HG03460 (cell line): ENCODE data around the gene PTPRM.
"Not testable (repeated sequence)": the region's sequence is repeated elsewhere in the genome, so short reads cannot be mapped to it uniquely, and the experiment has no call there.

ENCODE experiments used
- ATAC-seq: cut with Tn5 transposase; IDR thresholded peaks from one replicate; pipeline ENCODE4 v1.9.1; 2021; ENCODE audit not compliant: unreplicated experiment

Gene PTPRM

DNA sequence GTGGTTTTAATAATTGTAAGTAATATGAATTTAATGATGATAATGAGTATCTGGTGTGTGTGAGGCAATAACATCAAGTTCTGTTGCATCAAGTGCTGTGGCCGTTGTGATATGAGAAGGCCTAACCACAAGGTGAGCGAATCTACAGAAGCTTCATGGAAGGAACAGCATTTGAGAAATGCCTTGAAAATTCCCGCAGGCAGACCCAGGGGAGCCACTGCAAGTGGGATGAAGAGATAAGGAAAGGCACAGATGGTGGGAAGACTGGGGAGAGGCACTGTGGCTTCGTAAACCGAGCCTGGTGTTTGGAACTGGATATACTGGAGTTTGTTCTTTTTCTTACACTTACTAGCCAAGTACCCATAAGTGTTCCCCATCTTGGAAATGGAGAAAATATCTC, 357.5 kb downstream of the PTPRM start:
- no peak for ATAC-seq

DNA sequence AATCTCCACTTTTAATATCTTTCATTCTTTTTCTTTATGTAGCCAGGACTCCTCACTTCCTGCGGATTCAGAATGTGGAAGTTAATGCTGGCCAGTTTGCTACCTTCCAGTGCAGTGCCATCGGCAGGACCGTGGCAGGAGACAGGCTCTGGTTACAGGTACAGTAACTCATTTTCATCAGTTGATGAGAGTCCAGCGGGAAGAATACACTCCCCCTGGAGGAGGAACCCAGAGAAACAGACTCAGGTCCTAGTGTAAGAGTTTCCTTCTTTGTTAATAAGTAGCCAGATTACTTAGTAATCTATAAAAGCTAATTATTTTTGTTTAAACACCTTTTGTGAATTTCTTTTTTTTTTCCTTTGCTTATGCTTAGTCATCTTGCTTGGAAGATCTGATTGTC, 359.4 kb downstream of the PTPRM start:
- no peak for ATAC-seq

DNA sequence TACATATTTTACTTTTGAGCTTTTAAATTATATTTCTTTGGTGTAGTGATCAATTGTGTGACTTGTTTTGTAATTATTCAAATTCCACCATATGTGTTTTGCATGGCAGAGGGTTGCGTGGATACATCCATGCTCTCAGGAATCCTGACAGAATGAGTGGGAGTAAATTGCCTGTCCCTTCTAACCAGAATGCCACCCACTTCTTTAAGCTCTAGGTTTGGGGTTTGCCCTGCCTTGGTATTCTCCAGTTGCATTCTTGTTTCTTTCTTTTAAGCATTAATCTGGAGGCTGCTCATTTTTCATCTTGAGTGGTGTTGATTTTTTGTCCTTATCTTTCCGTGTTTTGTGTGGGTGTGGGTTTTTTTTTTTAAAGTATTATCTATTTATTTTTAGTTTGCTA, 360.0 kb downstream of the PTPRM start:
- ATAC-seq = no peak

DNA sequence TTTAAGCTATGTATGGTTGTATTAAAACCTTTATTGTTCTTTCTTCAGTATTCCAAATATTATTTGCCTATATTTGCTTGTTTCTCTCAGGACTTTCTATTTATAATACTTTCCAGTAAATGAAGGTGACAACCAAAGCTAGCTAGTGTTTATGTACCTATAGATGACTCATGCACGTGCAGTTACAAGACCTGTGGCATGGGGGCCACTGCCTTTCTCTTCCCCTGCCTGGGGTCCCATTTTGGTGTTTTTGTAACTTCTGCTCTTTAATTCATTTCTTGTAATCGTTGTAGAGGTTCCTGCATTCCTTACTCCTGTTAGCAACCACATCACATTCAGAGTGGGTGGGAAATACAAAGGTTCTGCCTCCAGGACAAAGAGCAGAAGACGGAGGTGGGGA, 364.6 kb downstream of the PTPRM start:
- no peak for ATAC-seq

DNA sequence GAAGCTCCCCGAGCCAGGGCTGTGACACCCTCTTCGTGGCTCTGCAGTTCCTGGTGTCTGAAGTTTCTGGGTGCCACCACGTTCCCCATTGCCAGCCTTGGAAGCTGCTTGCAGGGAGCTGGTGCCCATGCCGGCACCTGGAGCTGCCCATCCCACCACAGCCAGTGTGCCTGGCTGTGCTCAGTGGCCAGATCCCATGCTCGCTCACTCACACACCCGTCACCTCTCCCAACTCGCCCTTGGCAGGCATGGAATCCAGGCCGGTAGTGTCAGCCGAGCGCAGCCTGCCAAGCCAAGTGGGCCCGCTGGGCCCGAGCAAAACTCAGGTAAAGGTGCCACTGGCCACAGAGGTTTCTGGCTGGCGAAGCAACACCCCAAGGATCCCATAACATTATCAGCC, 370.2 kb downstream of the PTPRM start:
- no peak for ATAC-seq

- no peak for ATAC-seq
Measured at GRCh38 chr18:7939521-7939920, 372.4 kb downstream of the PTPRM start.

GRCh38 chr18:7940379-7940778, 373.3 kb downstream of the PTPRM start:
- ATAC-seq = no peak

DNA sequence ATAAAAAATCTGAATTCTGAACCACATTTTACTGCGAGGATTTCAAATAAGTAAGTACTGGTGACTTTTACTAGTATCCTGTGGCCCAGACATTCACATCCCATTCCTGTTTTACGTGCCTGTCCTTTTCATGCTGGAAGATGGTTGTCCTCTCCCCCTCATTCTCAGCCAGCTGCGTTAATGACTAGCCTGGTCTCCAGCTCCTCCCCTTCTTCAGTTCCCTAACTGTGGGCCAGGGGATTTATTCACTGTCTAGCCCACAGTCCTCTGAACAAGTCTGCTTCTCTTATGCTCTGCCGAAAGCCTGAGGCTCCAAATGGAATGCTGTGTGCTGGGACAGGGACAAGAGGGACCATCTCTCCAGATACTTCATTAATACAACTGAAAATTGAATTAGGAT, 373.9 kb downstream of the PTPRM start:
- no peak for ATAC-seq

DNA sequence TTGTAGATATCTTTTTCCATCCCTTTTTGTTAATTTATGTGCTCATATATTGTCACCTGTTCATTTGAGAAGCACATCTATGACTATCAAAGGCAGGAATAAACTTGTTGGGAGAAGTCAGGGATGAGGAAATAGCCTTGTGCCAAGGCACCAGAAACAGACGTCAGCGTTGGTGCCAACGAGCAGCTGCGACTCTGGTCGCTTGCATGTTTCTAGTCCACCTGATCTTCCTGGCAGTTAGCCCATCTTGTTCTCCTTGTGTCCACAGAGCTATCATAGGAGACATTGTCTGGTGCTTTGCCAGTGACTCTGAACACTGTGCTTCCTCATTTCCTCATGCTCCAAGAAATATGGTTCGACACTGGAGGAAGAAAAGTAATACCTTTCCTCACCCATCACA, 374.4 kb downstream of the PTPRM start:
- no peak for ATAC-seq

GRCh38 chr18:7945882-7946281, 378.8 kb downstream of the PTPRM start:
- ATAC-seq = no peak

DNA sequence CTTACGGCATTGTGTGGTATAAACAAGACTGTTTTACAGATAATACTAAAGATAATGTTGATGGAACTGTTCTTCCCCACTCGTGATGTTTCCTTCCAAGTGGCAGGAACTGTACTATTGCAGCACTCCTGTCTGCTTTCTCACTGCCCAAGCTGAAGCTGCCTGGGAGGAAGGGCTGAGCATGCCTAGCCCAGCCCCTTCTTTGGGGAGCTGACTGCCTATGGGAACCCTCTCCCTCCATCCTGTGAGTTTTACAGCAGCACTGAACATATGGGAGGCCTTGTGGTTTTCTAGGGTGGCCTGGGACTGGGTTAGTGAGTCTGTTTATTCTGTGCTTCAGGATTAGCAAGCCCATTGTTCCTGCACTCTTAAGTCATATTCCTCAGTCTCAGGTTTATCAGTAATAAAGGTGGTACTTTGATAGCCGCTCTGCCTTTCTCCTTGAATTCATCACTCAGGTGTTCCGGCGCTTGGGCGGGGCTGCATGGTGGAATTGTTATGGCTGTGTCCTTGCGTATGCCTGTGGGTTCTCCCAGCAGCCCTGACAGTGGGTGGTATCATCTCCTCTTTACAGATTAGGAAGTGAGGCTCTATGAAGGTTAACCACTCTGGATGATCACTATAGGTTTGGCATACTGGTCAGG, 379.7 kb downstream of the PTPRM start:
- no peak for ATAC-seq

- ATAC-seq = no peak
Measured at GRCh38 chr18:7950380-7951136, 383.4 kb downstream of the PTPRM start.

DNA sequence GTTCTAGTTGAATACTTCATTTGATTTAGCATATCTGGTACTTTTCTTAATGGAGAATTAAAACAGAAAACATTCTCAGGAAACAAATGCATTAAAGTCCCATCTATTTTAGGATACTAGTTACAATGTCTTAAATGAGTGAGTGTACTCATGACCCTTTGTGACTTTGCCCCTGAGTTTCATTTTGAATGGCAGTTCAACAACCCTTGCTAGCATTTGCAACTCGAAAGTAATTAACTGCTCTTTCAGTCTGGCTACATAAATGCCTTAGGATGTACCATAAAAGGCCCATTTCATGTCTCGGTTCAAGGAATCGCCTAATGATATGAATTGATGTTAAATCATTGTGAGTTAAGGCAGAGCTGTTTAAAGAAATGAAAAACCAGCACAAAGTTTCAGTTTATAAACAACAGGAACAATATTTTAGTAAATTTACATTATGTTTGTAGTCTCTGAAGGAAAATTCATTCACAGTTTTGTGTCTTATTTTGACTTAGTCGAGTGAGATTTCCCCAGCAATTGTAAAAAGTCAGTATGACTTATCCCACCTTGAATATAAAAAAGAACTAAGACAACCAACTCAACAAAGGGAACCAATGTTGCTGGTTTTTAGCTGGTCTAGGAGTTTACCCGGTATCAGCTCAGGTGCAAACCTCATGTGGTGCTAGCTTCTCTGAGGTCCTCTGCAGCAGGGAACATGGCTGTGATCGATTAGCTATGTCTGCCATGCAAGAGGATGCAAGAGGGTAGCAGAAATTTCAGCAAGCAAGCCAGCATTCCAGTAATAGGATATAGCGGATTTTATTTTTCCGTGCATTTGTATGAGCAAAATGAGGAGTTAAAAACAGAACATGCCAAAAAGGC, 386.2 kb downstream of the PTPRM start:
- ATAC-seq = peak; percentile 87

DNA sequence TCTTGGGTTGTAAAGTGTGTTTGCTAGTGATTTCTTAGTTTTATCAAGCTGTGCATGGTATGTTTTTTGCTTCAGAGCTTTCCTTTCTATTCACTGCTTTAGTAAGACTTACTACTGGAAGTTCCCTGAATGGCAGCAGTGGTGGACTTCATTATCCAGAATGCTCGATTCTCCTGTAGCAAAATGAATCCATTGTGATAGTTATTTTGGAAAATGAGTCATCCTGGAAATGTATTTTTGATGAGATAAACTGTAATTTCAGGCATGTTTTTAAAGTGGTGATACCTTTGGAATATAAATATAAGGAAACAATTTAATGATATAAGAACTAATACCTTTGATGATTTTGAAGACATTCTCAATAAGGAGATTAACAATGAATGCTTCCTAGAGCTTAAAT, 387.1 kb downstream of the PTPRM start:
- no peak for ATAC-seq

GRCh38 chr18:7955175-7955574, 388.1 kb downstream of the PTPRM start:
- no peak for ATAC-seq

- ATAC-seq = no peak
Measured at GRCh38 chr18:7957297-7957696, 390.2 kb downstream of the PTPRM start.

- ATAC-seq = no peak
Measured at GRCh38 chr18:7958081-7958896, 391.2 kb downstream of the PTPRM start.

GRCh38 chr18:7958897-7959146, 391.7 kb downstream of the PTPRM start:
- ATAC-seq = no peak

GRCh38 chr18:7966682-7967081, 399.6 kb downstream of the PTPRM start:
- not testable (repeated sequence) for ATAC-seq

DNA sequence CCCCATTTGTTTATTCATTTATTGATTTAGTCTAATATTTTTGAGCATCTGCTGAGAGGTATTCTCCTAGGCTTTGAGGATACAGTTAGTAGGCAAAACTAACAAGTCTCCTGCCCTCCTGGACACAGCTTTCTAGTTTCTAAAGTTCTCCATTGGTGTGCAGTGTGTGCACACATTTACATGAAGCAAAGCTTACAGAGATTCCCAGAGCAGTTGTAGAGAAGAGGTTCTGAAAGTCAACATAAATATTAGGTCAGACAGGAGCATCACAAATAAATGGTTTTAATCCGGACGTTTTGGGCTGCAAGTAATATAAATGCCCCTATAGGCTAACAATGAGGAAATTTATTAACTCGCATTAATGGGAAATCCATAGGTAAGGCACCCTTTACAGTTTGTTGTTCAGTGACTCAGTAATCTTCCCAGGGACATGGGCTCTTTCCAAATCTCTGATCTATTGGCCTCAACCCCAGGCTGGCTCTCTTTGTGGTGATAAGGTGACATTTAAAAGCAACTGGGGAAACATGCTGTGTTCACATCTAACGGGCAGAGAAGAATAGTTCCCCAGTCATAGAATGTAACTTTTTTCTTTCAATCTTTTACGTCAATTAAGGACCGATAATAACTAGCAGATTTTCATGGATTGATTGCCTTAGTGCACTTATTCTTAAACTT, 407.2 kb downstream of the PTPRM start:
- no peak for ATAC-seq

DNA sequence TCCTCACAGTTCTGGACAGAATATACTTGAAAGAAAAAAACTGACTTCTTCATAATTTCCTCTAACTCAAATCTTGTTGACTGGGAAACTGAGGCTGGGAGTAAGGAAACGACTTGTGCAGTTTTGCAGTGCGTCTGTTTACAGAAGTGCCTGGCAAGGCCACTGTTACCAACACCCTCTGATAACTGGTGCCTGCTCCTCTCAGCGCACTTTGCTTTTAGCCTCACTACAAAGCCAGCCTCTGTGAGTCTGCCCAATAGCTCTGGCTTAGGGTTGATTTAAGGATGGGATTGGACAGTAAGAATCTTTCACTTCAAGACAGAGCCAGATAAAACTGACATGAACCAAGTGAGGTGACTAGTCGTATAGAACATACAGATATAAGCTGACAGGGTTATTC, 410.8 kb downstream of the PTPRM start:
- ATAC-seq = no peak
